ENCODE data around the gene ALG9.

- no peak for TF ChIP-seq CTCF (conservative IDR thresholded peaks at IDR 0.05 in 1 of 2, IDR thresholded peaks at IDR 0.05 in 1 of 2; ENCODE audit: low read depth in 1 of 2, low read length in 2 of 2)
- TF ChIP-seq EZH2 (IDR thresholded peaks at IDR 0.05; ENCODE audit: low read length, missing control alignments) = no peak
These were observed 35.3 kb upstream of the ALG9 start for GRCh38 chr11:111906680-111907079.
